Type B pancreatic cell (in vitro differentiated cells): ENCODE results near the gene ESYT3. TPM values are rescaled to one million over a fixed set of nuclear protein-coding genes. Genes with fewer than 3 reads are reported as not detected.
A peak's percentile ranks its signal among the peaks of the same experiment; 100 is the strongest.
"Not testable (repeated sequence)": the region's sequence is repeated elsewhere in the genome, so short reads cannot be mapped to it uniquely, and the experiment has no call there.

Source experiments
- DNase-seq: peaks from one replicate; pipeline ENCODE4 v3.0.0; 2021; ENCODE audit warnings: mixed read lengths; ENCODE audit not compliant: unreplicated experiment; ENCODE audit errors: extremely low spot score
- H3K27ac Mint-ChIP-seq: 2 replicates; pipeline ENCODE4 v1.8.0; 2021; ENCODE audit warnings: mild to moderate bottlenecking, mixed read lengths
- H3K27me3 Mint-ChIP-seq: 2 replicates; pipeline ENCODE4 v1.8.0; 2021; ENCODE audit warnings: mixed read lengths
- H3K36me3 Mint-ChIP-seq: 2 replicates; pipeline ENCODE4 v1.8.0; 2021; ENCODE audit warnings: mixed read lengths
- H3K4me1 Mint-ChIP-seq: one replicate; pipeline ENCODE4 v1.8.0; 2021; ENCODE audit warnings: mixed read lengths; ENCODE audit not compliant: unreplicated experiment
- H3K4me3 Mint-ChIP-seq: 2 replicates; pipeline ENCODE4 v1.8.0; 2021; ENCODE audit warnings: mild to moderate bottlenecking, mixed read lengths
- H3K9me3 Mint-ChIP-seq: 2 replicates; pipeline ENCODE4 v1.8.0; 2021; ENCODE audit warnings: mixed read lengths
- CTCF ChIP-seq: fragments of 200-600 bp; sonication (generic); conservative IDR thresholded peaks from 2 replicates; pipeline ENCODE4 v1.5.0; 2021; ENCODE audit warnings: antibody characterized with exemption, mild to moderate bottlenecking
- total RNA-seq: library from RNA; stranded (reverse); gene quantifications from 2 replicates; pipeline ENCODE4 v1.2.1, GENCODE V29; 2021; ENCODE audit warnings: low replicate concordance

The ESYT3 gene
- total RNA-seq, 1 donor from 2014 or later: 2.0 TPM

GRCh38 chr3:138450704-138451424 lies 16.4 kb downstream of the ESYT3 start:
- Mint-ChIP-seq H3K4me1 (peaks cover 4% of the 10 kb centered on the region), H3K36me3 (no peaks in the 10 kb centered on the region), H3K27ac (no peak overlapping the region), H3K9me3 (no peaks in the 10 kb centered on the region), H3K4me3 (no peak overlapping the region), H3K27me3 (no peaks in the 10 kb centered on the region)
- no peak for TF ChIP-seq CTCF
- no peak for DNase-seq

GRCh38 chr3:138451595-138452162 lies 17.3 kb downstream of the ESYT3 start:
- TF ChIP-seq CTCF: no peak
- H3K27me3 Mint-ChIP-seq: no peaks in the 10 kb centered on the region
- no peaks in the 10 kb centered on the region for H3K9me3 Mint-ChIP-seq
- H3K27ac Mint-ChIP-seq: no peak overlapping the region
- H3K36me3 Mint-ChIP-seq: no peaks in the 10 kb centered on the region
- H3K4me1 Mint-ChIP-seq: peaks cover 4% of the 10 kb centered on the region
- DNase-seq: no peak
- no peak overlapping the region for H3K4me3 Mint-ChIP-seq

- Mint-ChIP-seq H3K4me1 (peaks cover 4% of the 10 kb centered on the region), H3K27ac (no peak overlapping the region), H3K4me3 (no peak overlapping the region), H3K27me3 (no peaks in the 10 kb centered on the region), H3K36me3 (no peaks in the 10 kb centered on the region), H3K9me3 (no peaks in the 10 kb centered on the region)
- no peak for DNase-seq
- no peak for TF ChIP-seq CTCF
Measured at GRCh38 chr3:138452436-138452835, 18.0 kb downstream of the ESYT3 start.

- H3K36me3 Mint-ChIP-seq, H3K4me3 Mint-ChIP-seq, H3K27ac Mint-ChIP-seq, H3K4me1 Mint-ChIP-seq, H3K9me3 Mint-ChIP-seq, H3K27me3 Mint-ChIP-seq, DNase-seq: not testable (repeated sequence)
Measured at GRCh38 chr3:138453940-138454339, 19.5 kb downstream of the ESYT3 start.

GRCh38 chr3:138455801-138456716 lies 21.6 kb downstream of the ESYT3 start:
- Mint-ChIP-seq H3K4me3 (no peak overlapping the region), H3K9me3 (no peaks in the 10 kb centered on the region), H3K27me3 (no peaks in the 10 kb centered on the region), H3K27ac (no peak overlapping the region), H3K4me1 (no peaks in the 10 kb centered on the region), H3K36me3 (no peaks in the 10 kb centered on the region)
- no peak for TF ChIP-seq CTCF
- DNase-seq: peak; percentile 54
